ENCODE measurements around the gene GOLGA7B.

The GOLGA7B gene

DNA sequence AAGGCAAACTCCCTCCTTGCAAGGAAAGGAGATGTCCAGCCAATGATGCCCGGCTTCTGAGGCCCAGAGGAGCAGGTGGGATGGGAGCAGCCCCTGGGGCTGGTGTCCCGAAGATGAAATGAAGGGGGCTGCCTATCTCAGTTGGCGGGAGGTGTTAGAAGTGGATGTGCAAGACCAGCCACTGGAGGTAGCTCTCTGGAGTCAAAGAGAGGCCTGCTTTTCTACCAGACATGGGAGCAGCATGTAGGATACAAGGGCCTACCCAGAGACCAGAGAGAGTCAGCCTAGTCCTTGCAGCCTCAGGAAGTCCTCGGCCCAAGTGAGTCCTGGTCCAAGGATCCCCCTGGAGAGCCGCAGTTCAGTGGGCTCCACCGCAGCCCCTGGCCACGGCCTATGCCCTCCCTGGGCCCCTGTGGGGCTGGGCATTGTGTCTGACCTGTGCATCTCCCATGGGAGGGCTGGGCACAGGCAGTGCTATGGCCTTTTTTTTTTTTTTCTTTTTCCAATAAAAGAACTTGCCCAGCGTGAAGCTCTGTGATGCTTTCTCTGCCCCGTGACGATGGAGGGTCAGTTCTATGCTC, 17.7 kb downstream of the GOLGA7B start:
- no peak for DNase-seq (ENCODE audit: low read depth in 2 of 2)

- DNase-seq (ENCODE audit: low read depth in 2 of 2): no peak
These were observed 18.6 kb downstream of the GOLGA7B start for GRCh38 chr10:97868134-97868685.

GRCh38 chr10:97869091-97870042, 19.7 kb downstream of the GOLGA7B start:
- DNase-seq (ENCODE audit: low read depth in 2 of 2): peak; percentile 54 to 68

- no peak for DNase-seq (ENCODE audit: low read depth in 2 of 2)
These were observed 21.3 kb downstream of the GOLGA7B start for GRCh38 chr10:97870990-97871389.

DNA sequence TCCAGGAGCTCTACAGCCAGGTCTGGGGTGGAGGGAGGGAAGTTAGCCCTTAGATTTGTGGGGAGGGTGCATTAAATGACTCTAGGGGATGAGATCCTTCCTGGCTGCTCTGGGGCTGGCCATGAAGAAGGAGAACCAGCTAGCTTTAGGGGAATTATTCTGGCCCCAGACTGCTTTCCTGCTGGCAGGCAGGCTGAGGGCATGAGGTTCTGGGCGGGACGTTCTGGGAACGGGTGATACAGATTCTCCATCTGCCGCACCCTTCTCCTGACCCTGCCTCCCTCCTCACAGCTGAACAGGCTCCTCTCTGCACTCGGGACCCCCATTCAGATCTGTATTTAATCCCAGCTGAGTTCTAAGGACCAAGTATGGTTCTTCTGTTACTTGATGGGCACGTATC, 23.9 kb downstream of the GOLGA7B start:
- no peak for DNase-seq (ENCODE audit: low read depth in 2 of 2)

DNA sequence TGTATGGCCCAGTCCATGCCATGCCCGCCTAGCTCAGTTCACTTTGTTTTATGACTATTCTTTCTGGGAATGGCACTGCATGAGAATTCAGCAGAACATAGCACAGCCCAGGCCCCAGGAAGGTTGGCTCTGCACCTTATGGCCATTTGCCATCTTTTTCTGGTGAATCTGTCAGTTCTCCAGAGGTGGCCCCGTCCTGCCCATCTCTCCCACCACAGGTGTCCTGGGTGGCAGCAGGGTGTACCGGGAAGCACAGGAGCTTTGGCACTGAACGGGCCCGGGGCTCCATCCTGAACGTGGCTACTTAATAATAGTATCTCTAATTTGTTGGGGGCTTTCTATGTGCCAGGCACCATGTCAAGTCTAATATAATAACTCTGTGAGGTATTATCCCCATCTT, 24.7 kb downstream of the GOLGA7B start:
- DNase-seq (ENCODE audit: low read depth in 2 of 2): no peak

GRCh38 chr10:97875391-97875790, 25.7 kb downstream of the GOLGA7B start:
- no peak for DNase-seq (ENCODE audit: low read depth in 2 of 2)

GRCh38 chr10:97876402-97876801, 26.8 kb downstream of the GOLGA7B start:
- DNase-seq (ENCODE audit: low read depth in 2 of 2): no peak

- DNase-seq (ENCODE audit: low read depth in 2 of 2): no peak
These were observed 29.6 kb downstream of the GOLGA7B start for GRCh38 chr10:97879241-97879640.

GRCh38 chr10:97880109-97880508, 30.5 kb downstream of the GOLGA7B start:
- DNase-seq (ENCODE audit: low read depth in 2 of 2): no peak

- no peak for DNase-seq (ENCODE audit: low read depth in 2 of 2)
These were observed 32.8 kb downstream of the GOLGA7B start for GRCh38 chr10:97882142-97883091.

DNA sequence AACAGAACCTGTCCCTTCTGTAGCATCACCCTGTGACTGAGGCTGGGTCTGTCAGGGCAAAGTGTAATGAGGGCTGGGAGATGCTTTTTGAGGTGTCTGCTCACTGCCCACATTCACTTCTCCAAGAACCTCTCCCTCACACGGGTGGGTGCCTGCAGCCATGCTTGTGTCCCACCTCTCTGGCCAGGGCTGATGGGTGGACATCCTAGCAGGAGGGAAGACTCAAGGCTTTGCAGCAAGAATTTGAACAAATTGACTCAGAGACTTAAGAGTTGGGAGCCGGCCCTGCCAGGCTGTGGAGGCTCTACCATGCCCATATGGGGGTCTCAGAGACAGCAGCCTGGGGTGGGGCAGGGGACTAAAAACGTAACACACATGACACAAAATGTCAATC, 33.4 kb downstream of the GOLGA7B start:
- DNase-seq (ENCODE audit: low read depth in 2 of 2): no peak

- no peak for DNase-seq (ENCODE audit: low read depth in 2 of 2)
These were observed 36.6 kb downstream of the GOLGA7B start for GRCh38 chr10:97886286-97886685.

DNA sequence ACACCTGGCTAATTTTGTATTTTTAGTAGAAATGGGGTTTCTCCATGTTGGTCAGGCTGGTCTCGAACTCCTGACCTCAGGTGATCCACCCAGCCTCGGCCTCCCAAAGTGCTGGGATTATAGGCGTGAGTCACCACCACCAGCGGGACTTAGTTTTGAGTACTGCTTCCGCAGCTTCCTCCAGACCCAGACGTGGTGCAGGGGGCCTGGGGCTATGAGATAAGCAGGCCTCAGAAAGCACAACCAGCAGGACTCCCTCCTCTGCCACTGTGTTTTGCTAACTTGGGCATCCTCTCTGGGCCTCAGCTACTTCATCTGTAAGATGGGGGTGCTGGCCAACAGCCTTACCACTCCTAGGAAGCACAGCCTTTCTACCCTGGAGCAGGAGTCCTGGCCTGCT, 37.8 kb downstream of the GOLGA7B start:
- no peak for DNase-seq (ENCODE audit: low read depth in 2 of 2)

- no peak for DNase-seq (ENCODE audit: low read depth in 2 of 2)
These were observed 38.5 kb downstream of the GOLGA7B start for GRCh38 chr10:97888134-97888533.

DNA sequence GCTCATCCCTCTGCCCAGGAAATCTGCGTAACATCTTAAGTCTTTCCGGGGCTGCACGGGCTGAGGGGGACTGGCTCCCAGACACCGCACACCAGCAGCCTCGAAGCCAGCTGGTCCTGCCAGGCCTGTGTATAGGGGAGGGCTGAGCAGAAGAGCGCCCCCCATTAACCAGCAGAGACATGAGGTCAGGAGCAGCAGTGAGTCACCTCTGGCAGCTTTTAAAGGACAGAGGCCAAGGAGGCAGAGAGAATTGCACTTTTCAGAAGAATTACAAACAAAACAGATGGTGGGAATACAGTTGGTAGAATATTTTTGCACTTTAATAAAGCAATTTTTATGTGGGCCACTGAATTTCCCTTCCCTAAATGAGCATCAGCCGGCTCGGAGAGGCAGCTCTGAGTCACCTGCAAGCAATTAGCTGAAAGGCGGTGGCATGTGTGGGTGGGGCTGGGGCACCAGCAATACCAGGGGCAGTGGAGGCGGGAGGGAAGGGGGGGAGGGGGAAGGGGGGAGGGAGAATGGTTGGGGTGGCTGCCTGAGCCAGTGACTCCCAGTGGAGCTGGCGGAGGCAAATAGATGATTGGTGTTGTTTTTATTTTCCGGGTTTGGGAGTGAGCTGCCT, 39.1 kb downstream of the GOLGA7B start:
- DNase-seq (ENCODE audit: low read depth in 2 of 2): no peak

GRCh38 chr10:97889461-97890265, 40.0 kb downstream of the GOLGA7B start:
- DNase-seq (ENCODE audit: low read depth in 2 of 2): no peak

- no peak for DNase-seq (ENCODE audit: low read depth in 2 of 2)
These were observed 42.0 kb downstream of the GOLGA7B start for GRCh38 chr10:97891497-97892167.

- DNase-seq (ENCODE audit: low read depth in 2 of 2): no peak
These were observed 42.9 kb downstream of the GOLGA7B start for GRCh38 chr10:97892506-97892905.

DNA sequence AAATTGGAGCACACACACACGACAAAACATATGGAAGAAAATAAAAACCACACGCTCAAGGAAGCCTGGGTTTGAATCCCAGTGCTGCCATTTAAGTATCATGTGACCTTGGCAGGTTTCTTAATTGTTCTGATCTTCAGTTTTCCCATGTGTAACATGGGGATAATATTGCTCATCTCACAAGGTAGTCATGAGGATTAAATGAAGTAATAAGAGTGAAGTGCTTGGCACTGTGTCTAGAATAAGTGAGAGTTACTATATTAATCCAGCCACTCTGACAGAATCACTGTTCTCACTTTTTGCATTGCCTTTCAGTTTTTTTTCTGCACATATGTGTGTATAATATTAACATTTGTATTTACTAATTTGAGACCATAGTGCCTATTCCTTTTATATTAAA, 43.3 kb downstream of the GOLGA7B start:
- DNase-seq (ENCODE audit: low read depth in 2 of 2): no peak
